Kidney (tissue), 14 donors: ENCODE results near the gene PSMA3. TPM values are rescaled to one million over a fixed set of nuclear protein-coding genes. Genes with fewer than 3 reads are reported as not detected.

ENCODE experiments used
- DNase-seq, 5 donors: peaks; one replicate each; pipeline ENCODE4 v3.0.0-alpha.2; 2013 to 2020
- FAIRE-seq: peaks from 2 replicates; lab custom pipeline; 2012; peaks lifted over from hg19 to GRCh38; lab: Jason Lieb, UNC
- H3K27ac ChIP-seq, 2 donors: one replicate each; pipeline ENCODE4 v1.7.0; 2013; ENCODE audit warnings: low read depth in 2 of 2, low read length in 2 of 2, inconsistent platforms in 1 of 2
- H3K27me3 ChIP-seq: one replicate; pipeline ENCODE4 v1.7.1; 2013; ENCODE audit warnings: low read length, inconsistent platforms; ENCODE audit not compliant: control insufficient read depth, insufficient read depth
- H3K36me3 ChIP-seq, 3 donors: one replicate each; pipeline versions ENCODE4 v1.7.0 to v1.7.1; 2013; ENCODE audit warnings: low read length in 3 of 3, control low read depth in 1 of 3, inconsistent platforms in 1 of 3; ENCODE audit not compliant: insufficient read depth in 3 of 3, control insufficient read depth in 2 of 3
- H3K4me1 ChIP-seq, 3 donors: one replicate each; pipeline versions ENCODE4 v1.7.0 to v1.7.1; 2013; ENCODE audit warnings: low read length in 3 of 3, inconsistent platforms in 1 of 3, low read depth in 1 of 3; ENCODE audit not compliant: control insufficient read depth in 2 of 3, insufficient read depth in 2 of 3
- H3K4me3 ChIP-seq, 3 donors: one replicate each; pipeline versions ENCODE4 v1.7.0 to v1.8.1; 2013; ENCODE audit warnings: low read length in 3 of 3, control low read depth in 1 of 3, inconsistent platforms in 1 of 3
- H3K9ac ChIP-seq, 3 donors: one replicate each; pipeline versions ENCODE4 v1.7.0 to v1.7.1; 2013; ENCODE audit warnings: low read length in 3 of 3, control low read depth in 1 of 3, inconsistent platforms in 1 of 3
- H3K9me3 ChIP-seq, 3 donors: one replicate each; pipeline versions ENCODE4 v1.7.0 to v1.7.1; 2013; ENCODE audit warnings: low read length in 3 of 3, control low read depth in 1 of 3, inconsistent platforms in 1 of 3; ENCODE audit not compliant: control insufficient read depth in 2 of 3, insufficient read depth in 1 of 3
- CTCF ChIP-seq: IDR thresholded peaks from 3 replicates; pipeline ENCODE4 v1.5.1; 2012; ENCODE audit warnings: mild to moderate bottlenecking, moderate library complexity, borderline replicate concordance; ENCODE audit not compliant: insufficient read depth; ENCODE audit errors: extremely low read depth
- intact Hi-C: fragments of 100-400 bp; cut with DNase I; formaldehyde crosslinking; loops from one replicate; pipeline ENCODE4 v1.11.1; 2022
- polyA plus RNA-seq: library from polyadenylated mRNA; stranded (reverse); fragments of 350-450 nt; fragmentation: Illumina TruSeq; extraction: RNeasy Lipid Tissue Mini Kit (QIAGEN cat#74804); gene quantifications from one replicate; pipeline ENCODE4 v1.2.3, GENCODE V29; 2014; ENCODE audit warnings: low read depth, low replicate concordance; ENCODE audit not compliant: insufficient read depth
- total RNA-seq: library from RNA; stranded (reverse); fragmentation: NEBNext Ultra II Directional; extraction: Animal tissue kit (Norgen Biotek cat#: 25700); gene quantifications from one replicate; pipeline ENCODE4 v1.2.1, GENCODE V29; 2021
- donor health status: control.
- donor health status: control.
- donor health status: control.
- donor health status: control.
- donor health status: control.
- donor health status: DM: yes; HTN: yes; CAD: no.
- donor health status: Normal renal cell carcinoma (clear cell type).

The PSMA3 gene
- total and polyA plus RNA-seq, 2 donors from 2014 or later: 151 to 164 TPM

GRCh38 chr14:58227096-58227819 is 17.4 kb upstream of the PSMA3 start:
- H3K4me1 ChIP-seq: no peaks in the 10 kb centered on the region
- no peaks in the 10 kb centered on the region for H3K27me3 ChIP-seq
- TF ChIP-seq CTCF: no peak
- intact Hi-C loops: no loop called here
- no peak for DNase-seq
- no peak overlapping the region for H3K4me3 ChIP-seq
- H3K36me3 ChIP-seq: peaks cover 0 to 11% (median 0%) of the 10 kb centered on the region in 3 donors
- no peak for FAIRE-seq
- no peak overlapping the region for H3K9ac ChIP-seq
- H3K27ac ChIP-seq: no peak overlapping the region
- no peaks in the 10 kb centered on the region for H3K9me3 ChIP-seq

- Histone ChIP-seq H3K9ac (peak overlapping the region; percentile 81 to 95 (median 94)), H3K4me3 (peak overlapping the region; percentile 81 to 97 (median 90)), H3K9me3 (no peaks in the 10 kb centered on the region), H3K36me3 (no peaks in the 10 kb centered on the region), H3K27ac (peak overlapping the region; percentile 64 to 90), H3K4me1 (peaks cover 0 to 6% (median 0%) of the 10 kb centered on the region in 3 donors), H3K27me3 (no peaks in the 10 kb centered on the region)
- intact Hi-C loops: no loop called here
- FAIRE-seq (no peak), DNase-seq (peak in 4 of 5 donors; percentile 51 to 76 (median 62))
- no peak for TF ChIP-seq CTCF
Observed at GRCh38 chr14:58238252-58239243, 6.1 kb upstream of the PSMA3 start.

- Histone ChIP-seq H3K9me3 (no peaks in the 10 kb centered on the region), H3K27me3 (no peaks in the 10 kb centered on the region), H3K27ac (peak overlapping the region; percentile 64 to 90), H3K9ac (peak overlapping the region; percentile 81 to 95 (median 94)), H3K4me3 (peak overlapping the region; percentile 81 to 97 (median 90)), H3K4me1 (peaks cover 0 to 6% (median 0%) of the 10 kb centered on the region in 3 donors), H3K36me3 (no peaks in the 10 kb centered on the region)
- intact Hi-C loops: no loop called here
- peak; percentile 90 for FAIRE-seq
- TF ChIP-seq CTCF: no peak
- DNase-seq: peak; percentile 82 to 92 (median 90)
Observed at GRCh38 chr14:58239244-58240195, 5.1 kb upstream of the PSMA3 start.
